Activated CD4-positive, alpha-beta T cell treated with anti-CD3 and anti-CD28 coated beads, Interleukin-2, amount 50 U/mL, for 4 hours (primary cell): ENCODE results near the gene PRM1.

ENCODE experiments used
- DNase-seq, 2 experiments: peaks; one replicate each; pipeline ENCODE4 v3.0.0-alpha.2; 2020

The PRM1 gene, protein sequence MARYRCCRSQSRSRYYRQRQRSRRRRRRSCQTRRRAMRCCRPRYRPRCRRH

DNA sequence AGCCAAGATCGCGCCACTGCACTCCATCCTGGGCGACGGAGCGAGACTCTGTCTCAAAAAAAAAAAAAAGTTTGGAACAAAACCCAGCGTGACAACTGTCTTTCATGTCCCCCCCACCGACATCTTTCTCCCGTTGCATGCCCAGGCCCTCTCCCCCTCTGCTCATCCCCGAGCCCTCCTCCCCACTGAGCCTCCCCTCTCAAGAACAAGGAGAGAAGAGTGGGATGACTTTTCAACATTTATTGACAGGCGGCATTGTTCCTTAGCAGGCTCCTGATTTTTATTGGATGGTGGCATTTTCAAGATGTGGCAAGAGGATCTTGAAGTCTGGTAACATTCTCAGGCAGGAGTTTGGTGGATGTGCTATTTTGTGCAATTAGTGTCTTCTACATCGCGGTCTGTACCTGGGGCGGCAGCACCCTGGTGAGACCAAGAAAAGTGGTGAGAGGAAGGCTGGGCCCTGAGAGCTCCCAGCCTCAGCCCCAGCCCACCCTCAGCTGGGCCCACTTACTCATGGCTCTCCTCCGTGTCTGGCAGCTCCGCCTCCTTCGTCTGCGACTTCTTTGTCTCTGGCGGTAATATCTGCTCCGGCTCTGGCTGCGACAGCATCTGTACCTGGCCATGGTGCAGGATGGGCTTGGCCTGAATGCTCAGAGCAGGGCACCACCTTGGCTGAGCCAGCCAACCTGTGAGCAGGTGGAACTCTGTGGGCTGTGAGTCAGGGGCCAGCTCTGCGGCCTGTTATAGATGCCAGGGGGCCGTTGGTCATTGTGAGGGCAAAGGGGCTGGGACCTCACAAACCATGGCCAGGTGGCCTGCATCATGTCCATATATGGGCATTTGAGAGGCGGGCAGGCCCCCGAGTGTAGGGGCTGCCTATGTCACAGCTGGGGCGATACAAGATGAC is at the start of gene PRM1:
TSS of gene PRM1 (minus strand) at position 715 of the 907 bp plus-strand sequence. CDS start at position 623, 92 bp downstream.
- no peak for DNase-seq

DNA sequence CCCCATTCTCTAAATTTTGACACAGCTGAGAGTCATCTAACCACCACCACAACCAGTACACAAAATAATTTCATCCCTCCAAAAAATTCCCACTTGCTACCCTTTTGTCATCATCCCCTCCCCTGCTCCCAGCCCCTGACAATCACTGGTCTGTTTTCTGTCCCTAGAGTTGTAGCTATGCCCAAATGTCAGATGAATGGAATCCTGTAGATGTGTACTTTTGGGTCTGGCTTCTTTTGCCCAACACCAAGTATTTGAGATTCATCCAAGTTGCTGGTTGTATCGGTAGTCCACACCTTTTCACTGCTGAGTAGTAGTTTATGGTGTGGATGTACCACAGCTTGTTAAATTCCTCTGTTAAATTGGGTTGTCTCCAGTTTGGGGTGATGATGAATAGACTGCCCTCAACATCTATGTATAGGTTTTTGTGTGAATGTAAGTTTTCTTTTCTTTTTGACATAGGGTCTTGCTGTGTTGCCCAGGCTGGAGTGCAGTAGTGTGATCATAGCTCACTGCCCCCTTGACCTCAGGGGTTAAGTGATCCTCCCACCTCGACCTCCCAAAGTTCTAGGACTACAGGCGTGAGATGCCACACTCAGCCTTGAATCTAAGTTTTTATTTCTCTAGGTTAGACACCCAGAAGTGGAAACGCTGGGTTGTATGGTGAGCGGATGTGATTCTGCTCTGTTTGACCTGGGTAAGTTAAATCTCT is 49.6 kb upstream of the PRM1 start:
- no peak for DNase-seq

DNA sequence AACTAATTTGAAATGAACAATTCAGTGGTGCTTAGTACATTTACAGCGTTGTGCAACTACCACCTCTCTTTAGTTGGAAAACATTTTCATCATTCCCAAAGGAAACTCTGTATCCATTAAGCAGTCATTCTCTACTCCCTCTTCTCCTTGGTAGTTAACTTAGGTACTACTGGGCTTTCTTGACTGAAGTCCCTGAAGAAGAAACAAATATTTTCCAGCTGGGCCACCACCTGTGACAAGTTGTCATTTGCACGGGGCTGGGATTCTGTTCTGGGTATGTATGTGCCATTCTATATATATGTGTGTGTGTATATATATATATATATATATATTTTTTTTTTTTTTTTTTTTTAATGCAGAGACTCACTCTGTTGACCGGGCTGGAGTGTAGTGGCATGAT is 48.8 kb upstream of the PRM1 start:
- DNase-seq, result no peak

DNA sequence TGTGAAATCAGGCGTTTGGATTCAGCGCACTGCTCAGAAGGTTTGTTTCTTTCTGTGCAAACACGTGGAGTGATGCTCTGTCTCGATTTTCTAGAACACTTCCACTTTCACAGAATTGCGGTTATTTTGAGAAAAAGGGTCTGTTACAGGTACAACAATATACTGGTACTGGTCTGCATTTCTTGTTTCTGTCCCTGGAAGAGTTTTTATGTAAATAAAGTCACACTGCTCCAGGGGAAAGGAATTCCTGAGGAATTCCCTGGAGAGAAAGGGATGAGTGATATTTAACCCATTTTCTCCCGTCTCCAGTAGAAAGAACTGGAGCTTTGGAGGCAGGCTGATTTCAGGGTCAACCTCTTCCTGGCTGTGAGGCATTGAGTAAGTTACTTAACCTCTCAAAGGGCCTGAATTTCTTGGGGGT is 48.0 kb upstream of the PRM1 start:
- DNase-seq, result no peak

DNA sequence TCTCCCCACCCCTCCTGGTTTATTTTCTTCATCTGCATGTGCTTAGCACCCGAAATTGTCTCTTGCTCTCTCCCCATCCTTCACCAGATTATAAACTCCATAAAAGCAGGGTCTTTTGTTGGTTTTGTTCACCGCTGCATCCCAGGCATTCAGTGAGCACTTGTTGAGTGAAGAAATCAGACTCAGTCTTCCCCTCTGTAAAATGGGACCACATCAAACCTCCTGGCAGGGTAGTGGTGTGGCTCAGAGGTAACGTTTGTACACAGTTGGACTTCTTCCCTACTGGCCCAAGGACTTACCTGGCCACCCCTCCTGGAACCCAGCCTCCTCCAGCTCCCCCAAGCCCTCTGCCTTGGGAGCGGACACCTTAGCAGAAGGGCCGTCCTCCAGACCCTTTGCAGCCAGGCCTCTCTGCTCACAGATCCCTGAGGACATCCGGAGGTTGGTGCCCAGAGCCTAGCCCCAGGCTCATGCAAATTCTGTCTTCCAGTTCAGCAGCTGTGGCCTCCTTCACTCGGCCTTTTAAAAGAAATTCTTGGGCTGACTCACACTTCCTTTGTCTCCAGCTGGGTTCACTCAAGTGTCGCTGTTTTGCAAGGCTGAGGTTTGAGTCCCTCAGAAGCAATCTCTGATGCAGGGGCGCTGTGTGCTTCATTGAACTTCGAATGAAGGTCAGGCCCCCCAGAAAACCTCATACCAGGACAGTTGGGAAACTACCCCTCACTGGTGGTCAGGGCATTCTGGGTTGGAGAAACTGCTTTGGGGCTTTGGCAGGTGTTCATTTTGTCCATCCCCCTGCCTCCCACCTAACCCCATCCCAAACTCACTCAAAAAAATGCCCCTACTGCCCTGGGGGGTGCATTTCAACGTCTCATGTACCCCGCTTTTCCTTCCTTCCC is 47.3 kb upstream of the PRM1 start:
- DNase-seq, result peak; percentile 43 to 44

DNA sequence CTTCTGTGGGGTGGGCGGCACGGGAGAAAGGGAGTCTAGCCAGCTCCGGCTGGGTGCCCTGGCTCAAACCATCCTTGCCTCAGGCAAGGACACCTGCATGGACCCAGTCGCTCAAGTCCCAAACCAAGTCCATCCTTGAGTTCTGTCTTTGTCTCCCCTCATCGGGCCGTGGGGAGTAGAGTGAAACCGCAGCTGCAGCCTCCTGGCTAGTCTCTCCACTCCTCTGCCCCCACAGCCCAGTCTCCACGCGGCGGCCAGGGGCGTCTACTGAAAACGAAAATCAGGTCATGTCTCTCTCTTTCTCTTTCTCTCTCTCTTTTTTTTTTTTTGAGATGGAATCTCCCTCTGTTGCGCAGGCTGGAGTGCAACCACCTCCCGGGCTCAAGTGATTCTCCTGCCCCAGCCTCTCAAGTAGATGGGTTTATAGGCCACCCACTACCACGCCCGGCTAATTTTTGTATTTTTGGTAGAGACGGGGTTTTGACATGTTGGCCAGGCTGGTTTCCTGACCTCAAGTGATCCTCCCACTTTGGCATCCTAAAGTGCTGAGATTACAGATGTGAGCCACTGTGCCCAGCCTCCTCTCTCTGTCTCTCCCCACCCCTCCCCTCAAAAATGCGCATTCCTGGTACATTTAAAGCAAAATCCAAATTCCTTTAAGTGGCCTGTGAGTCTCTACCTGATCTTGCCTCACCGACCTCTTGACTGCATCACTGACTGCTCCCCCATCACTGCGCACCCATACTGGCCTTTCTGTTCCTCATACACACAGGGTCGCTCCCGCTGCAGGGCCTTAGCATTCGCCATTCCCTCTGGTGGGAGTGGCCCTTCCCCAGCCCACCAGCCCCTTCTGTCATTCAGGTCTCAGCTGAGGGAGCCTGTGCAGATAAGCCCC is 46.4 kb upstream of the PRM1 start:
- DNase-seq, result no peak

DNA sequence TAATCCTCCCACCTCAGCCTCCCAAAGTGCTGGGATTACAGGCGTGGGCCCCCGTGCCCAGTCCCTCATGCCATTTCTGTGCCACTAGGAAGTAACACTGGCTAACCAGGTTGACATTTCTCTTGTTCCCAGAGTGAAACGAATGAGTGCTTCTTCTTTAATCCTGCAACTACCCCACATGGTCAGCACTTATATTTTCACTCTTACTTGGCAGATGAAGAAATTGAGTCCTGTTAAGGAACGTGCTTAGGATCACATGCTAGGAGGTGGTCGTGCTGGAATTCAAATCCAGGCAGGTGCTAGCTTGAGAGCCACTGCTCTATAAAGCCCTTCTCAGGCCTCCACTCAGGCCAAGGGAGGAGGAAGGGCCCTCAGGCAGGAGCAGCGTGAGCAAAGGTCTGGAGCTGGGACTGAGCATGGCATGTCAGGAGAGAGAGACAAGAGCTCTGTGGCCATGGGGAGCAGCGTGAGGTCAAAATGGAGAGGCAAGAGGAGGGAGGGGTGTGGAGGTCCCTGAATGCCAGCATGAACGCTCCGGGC is 45.7 kb upstream of the PRM1 start:
- DNase-seq, result no peak

DNA sequence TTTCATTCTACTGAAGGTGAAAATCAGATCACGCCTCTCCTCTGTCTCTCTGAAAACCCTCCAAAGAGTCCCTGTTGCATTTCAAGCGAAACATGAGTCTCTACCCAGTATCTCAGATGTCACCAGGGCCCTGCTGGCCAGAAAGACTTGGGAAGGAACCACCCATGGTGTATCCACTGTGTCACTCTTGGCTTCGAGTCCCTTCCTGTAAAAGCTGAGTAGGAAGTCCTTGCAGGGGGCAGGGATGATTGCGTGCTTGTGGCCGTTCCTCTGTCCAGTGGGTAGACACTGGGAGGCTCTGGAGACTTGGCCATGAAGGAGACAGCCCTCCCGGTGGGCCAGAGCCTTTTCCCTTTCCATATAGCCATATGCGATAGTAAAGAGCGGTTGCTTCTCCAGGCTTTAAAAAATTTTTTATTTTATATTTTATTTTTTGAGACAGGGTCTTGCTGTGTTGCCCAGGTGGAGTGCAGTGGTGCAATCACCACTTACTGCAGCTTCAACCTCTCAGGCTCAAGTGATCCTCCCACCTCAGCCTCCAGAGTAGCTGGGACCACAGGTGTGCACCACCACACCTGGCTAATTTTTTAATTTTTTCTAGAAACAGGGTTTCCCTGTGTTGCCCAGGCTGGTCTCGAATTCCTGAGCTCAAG is 45.1 kb upstream of the PRM1 start:
- DNase-seq, result no peak

DNA sequence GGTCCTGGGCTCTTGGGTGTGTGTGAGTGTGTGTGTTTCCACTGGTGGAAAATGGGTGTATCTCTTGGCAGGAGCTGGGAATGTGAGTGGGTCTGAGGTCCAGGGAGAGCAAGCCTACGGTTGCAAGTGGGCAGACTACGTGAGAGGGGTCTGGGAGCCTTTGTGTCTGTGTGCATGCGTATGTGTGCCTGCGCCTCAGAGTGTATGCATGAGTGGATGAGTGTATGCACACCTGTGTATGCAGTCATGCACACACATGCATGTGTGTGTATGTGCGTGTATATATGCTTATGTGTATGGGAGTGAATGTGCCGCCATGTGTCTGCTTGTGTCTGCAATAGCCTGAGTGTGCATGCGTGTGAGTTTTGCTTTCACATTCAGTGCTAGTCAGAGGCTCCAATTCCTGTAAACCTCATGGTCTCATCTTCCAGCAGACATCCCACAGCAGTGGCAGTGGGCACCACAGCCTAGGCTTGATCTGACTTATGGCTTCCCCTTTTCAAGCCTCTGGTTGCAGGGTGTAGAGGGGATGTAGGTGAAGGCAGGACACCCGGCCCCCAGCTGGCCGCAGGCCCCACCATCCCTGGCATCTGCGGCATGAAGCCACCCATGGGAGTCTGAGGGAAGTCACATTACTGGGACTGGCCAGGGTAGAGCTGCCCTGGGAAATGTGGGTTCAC is 44.4 kb upstream of the PRM1 start:
- no peak for DNase-seq

DNA sequence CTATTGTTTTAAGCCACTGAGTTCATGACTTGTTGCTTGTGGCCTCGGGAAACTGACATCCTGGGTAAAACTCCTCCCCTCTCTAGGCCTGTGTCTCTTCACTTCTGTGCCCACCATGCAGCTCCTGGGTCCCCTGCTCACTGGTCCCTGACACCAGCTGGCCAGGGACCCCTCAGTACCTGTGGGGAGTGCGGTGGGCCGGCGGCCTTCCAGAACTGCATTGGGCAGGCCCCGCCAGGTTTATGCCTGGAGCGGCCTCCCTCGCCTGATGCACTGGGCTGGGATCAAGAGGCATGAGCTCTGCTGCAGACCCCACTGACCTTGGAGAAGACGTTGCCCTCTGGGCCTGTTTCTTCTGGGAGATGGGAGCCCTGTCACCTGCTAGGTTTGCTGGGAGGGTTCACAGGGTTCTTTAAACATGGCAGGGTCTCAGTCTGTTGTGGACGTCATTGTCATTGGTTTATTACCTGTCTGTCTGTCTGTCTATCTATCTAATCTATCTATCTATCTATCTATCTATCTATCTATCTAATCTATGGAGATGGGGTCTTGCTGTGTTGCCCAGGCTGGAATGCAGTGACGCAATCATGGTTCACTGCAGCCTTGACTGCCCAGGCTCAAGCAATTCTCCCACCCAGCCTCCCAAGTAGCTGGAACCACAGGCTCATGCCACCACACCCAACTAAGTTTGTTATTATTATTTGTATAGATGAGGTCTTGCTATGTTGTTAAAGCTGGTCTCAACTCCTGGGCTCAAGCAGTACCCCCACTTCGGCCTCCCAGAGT is 42.6 kb upstream of the PRM1 start:
- DNase-seq, result no peak

DNA sequence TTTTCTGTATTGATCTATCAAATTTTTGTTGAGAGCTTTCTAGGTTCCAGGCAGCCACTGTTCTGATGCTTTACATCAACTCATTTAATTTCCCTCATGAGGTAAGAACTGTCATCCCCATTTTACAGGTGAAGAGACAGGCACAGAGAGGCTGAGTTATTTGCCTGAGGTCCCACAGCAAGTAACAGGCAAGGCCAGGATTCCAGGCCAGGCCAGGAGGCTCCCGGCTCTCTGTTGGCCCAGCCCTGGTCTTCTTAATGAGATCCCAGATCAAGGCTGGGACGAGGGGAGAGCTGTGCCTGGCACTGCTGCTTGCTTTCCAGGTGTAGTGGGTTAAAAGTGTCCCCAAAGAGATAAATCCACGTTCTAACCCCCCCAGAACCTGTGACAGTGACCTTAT is 41.7 kb upstream of the PRM1 start:
- DNase-seq, result no peak

DNA sequence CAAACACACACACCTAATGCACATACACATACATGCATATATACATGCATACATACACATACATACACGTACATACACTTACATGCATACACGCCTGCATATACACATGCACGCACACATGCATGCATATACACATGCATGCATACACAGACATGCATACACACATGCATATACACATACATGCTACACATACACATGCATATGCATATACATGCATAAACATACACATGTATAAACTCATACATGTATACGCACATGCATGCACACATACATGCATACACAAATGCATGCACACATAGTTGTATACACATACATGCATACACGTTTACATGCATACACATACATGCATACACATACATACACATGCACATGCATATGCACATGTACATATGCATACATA is 40.5 kb upstream of the PRM1 start:
- no peak for DNase-seq

DNA sequence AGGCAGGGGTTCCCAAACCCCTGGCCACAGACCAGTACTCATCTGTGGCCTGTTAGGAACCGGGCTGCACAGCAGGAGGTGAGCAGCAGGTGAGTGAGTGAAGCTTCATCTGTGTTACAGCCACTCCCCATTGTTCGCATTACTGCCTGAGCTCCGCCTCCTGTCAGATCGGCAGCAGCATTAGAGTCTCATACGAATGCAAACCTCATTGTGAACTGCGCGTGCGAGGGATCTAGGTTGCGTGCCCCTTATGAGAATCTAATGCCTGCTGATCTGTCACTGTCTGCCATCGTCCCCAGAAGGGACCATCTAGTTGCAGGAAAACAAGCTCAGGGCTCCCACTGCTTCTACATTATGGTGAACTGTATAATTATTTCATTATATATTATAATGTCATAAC is 39.0 kb upstream of the PRM1 start:
- DNase-seq, result no peak

DNA sequence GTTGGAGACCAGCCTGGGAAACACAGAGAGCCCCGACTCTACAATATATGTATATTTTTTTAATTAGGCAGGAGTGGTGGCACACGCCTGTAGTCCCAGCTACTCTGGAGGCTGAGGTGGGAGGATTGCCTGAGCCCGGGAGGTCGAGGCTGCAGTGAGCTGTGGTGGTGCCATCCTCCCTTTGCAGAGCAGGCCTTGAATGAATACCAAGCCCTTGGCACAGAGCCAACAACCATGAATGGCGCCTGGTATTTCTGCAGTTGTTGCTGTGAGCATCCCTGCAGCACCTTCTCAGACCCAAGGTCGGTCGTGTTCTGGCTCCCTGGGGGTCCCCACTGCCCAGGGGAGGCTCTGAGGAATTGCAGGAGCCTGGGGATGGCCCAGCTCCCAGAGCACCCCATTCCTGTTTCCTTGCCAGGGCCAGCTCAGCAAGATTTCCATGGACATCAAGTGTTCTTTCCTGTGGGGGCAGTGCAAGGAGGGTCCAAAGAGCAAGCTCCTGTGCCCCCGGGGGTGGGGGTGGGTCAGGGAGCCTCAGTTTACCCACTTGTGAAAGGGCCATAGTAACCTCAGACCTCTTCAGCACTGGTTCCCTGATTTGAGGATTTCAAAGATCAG is 38.5 kb upstream of the PRM1 start:
- DNase-seq, result no peak

DNA sequence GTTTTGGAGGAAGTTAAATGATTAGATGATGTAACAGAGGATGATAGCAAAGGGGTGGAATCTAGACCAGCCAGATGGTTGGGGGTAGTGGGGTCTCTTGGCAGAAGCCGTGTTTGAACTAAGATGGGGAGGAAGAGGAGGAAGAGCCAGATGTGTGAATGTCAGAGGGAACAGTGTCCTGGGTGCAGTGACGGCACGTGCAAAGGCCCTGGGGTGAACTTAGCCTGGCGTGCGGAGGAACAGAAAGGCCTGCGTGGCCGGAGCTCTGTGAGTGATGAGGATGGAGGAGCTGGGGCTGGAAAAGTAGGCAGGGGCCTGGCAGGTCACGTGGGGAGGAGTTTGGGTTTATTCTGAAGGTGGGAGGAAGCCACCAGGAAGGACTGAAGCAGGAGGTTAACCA is 37.7 kb upstream of the PRM1 start:
- DNase-seq, result no peak

DNA sequence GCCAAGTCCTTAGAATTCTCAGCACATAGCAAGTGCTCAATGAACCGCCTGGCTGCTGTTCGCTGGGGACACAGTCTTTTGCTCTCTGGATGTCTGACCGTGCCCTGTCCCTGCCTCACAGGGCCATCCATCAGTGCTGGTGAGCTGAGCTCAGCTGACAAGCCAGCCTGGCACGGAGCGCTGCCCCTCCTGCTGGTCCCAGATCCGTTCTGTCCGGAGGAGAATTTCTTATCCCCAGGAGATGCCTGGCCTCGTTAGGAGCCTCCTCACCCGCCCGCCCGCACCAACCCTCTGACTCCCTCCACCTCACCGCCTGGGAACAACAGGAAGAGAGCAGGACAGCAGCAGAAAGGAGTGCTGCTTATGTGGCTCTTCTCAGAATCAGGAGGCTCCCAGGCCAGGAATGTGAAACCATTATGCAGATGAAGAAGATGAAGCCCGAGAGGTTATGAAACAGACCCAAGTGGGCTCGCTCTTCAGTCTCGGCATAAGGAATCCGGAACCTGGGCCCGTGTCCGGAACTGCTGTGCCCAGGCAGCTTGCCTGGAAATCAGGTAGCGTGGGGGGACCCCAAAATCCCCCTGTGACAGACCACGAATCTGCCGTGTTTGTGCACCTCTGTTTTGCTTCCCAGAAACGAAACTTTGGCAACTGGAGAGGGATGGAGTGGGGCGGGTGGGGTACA is 35.3 kb upstream of the PRM1 start:
- no peak for DNase-seq

DNA sequence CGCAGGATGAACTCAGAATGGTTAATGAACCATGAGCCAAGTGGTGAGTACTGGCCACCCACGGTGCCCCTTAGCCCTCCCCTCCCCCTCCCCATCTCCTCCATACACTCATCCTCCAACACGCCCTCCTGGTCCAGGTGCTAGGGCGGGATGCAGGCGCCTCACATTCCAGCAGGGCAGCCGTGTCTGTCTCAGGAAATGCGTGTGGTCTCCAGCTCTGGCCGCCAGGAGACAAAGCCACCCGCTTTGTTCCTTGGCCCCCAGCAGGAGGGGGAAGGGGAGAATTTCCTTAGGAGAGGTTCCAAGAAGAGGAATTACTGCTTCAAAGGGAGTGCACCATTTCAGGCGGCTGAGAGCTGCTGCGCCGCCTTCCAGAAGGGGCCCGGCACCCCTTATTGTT is 34.4 kb upstream of the PRM1 start:
- no peak for DNase-seq

DNA sequence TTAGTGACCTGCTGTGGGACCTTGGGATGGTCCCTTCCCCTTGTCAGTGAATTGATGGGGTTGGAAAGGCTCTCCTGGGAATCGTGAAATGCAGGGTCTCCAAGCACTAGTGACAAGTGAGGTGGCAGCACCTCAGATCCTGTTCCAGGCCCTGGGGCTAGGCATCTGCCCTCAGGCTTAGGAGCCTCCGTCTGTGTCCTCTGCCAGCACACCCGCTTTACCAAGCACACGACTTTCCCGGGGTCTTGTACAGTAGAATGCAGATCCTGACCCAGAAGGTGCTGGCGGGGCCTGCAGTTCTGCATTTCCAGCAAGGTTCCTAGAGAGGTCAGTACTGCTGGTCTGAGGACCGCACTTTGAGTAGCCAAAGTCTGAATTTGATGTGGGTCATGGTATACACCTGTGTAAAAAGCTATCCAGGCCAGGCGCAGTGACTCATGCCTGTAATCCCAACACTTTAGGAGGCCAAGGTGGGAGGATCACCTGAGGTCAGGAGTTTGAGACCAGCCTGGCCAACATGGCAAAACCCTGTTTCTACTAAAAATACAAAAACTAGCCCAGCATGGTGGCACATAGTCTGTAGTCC is 33.3 kb upstream of the PRM1 start:
- no peak for DNase-seq
